Upper lobe of right lung (tissue), 1 donor: ENCODE results near the gene CD27. TPM values are rescaled to one million over a fixed set of nuclear protein-coding genes. Genes with fewer than 3 reads are reported as not detected.

Experiments
- ATAC-seq: fragments of 200-7000 bp; cut with Tn5 transposase; one replicate; pipeline ENCODE4 v1.9.1; 2020; ENCODE audit warnings: mild to moderate bottlenecking, moderate library complexity
- DNase-seq: peaks from one replicate; pipeline ENCODE4 v3.0.0-alpha.2; 2020
- H3K27ac ChIP-seq: fragments of 200-600 bp; one replicate; pipeline ENCODE4 v1.8.0; 2022
- H3K27me3 ChIP-seq: fragments of 200-600 bp; one replicate; pipeline ENCODE4 v1.8.0; 2022; ENCODE audit warnings: mild to moderate bottlenecking
- H3K36me3 ChIP-seq: fragments of 200-600 bp; one replicate; pipeline ENCODE4 v1.8.0; 2022
- H3K4me1 ChIP-seq: fragments of 200-600 bp; one replicate; pipeline ENCODE4 v1.8.0; 2022
- H3K4me3 ChIP-seq: fragments of 200-600 bp; one replicate; pipeline ENCODE4 v1.8.0; 2022; ENCODE audit warnings: mild to moderate bottlenecking
- H3K9me3 ChIP-seq: fragments of 200-600 bp; one replicate; pipeline ENCODE4 v1.8.0; 2022
- intact Hi-C: fragments of 100-400 bp; cut with DNase I; formaldehyde crosslinking; loops from one replicate; pipeline ENCODE4 v1.11.0; 2022
- long read RNA-seq: library from polyadenylated mRNA; unstranded; transcript quantifications from one replicate; pipeline ENCODE4 v2.0.0, GENCODE V29; 2021
- total RNA-seq: library from RNA; stranded (reverse); fragmentation: NEBNext Ultra II Directional; extraction: Animal tissue kit (Norgen Biotek cat#: 25700); gene quantifications from one replicate; pipeline ENCODE4 v1.2.1, GENCODE V29; 2021
- TF ChIP-seq, protein P1 (sequence below): fragments of 200-600 bp; IDR thresholded peaks from one replicate; pipeline ENCODE4 v1.8.0; 2022; ENCODE audit warnings: antibody characterized with exemption
- donor health status: DM: no; HTN: yes; CAD: no; lungs with severe emphysema.

CD27 gene
- total RNA-seq, result 1.5 TPM
- long read RNA-seq, result 0 reads

DNA sequence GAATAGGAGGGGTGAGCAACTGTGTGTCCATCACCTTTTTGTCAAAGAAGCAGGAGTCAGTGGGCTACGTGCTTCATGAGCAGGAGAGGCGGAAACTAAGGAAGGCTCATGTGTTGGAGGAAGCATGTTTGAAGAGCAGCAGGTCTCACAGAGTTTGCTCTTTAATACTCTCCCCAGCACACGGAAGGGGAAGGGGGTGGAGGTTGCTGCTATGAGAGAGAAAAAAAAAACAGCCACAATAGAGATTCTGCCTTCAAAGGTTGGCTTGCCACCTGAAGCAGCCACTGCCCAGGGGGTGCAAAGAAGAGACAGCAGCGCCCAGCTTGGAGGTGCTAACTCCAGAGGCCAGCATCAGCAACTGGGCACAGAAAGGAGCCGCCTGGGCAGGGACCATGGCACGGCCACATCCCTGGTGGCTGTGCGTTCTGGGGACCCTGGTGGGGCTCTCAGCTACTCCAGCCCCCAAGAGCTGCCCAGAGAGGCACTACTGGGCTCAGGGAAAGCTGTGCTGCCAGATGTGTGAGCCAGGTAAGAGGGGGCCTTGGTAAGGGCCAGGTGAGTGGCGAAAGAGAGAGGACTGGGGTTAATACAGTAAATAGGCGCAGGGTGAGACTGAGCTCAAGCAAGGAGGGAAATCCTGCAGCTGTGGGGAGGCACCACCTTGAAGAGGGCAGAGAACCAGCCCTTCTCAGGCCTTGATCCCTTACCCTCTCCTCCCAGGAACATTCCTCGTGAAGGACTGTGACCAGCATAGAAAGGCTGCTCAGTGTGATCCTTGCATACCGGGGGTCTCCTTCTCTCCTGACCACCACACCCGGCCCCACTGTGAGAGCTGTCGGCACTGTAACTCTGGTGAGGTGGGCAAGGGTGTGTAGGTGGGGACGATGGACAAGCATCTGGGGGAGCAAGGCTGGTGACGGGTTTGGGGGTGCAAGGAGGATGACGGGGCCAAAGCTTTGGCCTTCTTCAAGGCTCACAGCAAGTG lies at the start of gene CD27:
CD27 (plus strand) TSS at position 252 of the 985 bp plus-strand sequence; CDS start at position 393, 141 bp downstream.
- peak; percentile 16 for ATAC-seq

DNA sequence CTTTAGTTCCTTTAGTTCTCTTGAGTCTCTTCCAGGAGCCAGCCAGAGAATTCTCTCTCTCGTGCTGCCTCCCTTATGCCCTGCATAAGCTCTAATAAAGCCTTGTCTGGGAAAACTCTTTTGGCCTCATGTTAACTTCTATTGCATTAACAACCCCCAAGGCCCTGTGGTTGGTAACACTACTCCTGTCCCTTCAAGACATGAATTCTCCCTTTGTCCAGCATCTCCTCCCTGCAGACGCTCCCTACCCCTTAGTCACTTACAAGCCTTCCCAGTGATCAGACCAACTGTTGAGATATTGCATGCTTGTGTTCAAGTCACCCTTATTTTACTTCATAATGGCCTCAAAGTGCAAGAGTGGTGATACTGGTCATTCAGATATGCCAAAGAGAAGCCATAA lies 48.7 kb upstream of the CD27 start:
- ATAC-seq (no peak), DNase-seq (no peak)
- Histone ChIP-seq H3K9me3 (no peaks in the 10 kb centered on the region), H3K4me1 (peaks cover 11% of the 10 kb centered on the region), H3K27me3 (no peaks in the 10 kb centered on the region), H3K4me3 (no peak overlapping the region), H3K36me3 (peaks cover 13% of the 10 kb centered on the region), H3K27ac (no peak overlapping the region)
- intact Hi-C loops, result no loop called here
- TF ChIP-seq, protein P1, sequence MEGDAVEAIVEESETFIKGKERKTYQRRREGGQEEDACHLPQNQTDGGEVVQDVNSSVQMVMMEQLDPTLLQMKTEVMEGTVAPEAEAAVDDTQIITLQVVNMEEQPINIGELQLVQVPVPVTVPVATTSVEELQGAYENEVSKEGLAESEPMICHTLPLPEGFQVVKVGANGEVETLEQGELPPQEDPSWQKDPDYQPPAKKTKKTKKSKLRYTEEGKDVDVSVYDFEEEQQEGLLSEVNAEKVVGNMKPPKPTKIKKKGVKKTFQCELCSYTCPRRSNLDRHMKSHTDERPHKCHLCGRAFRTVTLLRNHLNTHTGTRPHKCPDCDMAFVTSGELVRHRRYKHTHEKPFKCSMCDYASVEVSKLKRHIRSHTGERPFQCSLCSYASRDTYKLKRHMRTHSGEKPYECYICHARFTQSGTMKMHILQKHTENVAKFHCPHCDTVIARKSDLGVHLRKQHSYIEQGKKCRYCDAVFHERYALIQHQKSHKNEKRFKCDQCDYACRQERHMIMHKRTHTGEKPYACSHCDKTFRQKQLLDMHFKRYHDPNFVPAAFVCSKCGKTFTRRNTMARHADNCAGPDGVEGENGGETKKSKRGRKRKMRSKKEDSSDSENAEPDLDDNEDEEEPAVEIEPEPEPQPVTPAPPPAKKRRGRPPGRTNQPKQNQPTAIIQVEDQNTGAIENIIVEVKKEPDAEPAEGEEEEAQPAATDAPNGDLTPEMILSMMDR, result no peak

More for the DNA sequence above, at the start of gene CD27:
- peak within 1 kb of the TSS; percentile 30 for H3K27ac ChIP-seq
- H3K4me1 ChIP-seq, result no peaks in the 10 kb centered on the region
- peak; percentile 42 for DNase-seq
- peak within 1 kb of the TSS; percentile 26 for H3K4me3 ChIP-seq
- no peaks in the 10 kb centered on the region for H3K9me3 ChIP-seq
- H3K27me3 ChIP-seq, result no peaks in the 10 kb centered on the region
- TF ChIP-seq, protein P1, result no peak
- intact Hi-C loops, result no loop called here
- H3K36me3 ChIP-seq, result no peaks in the 10 kb centered on the region

DNA sequence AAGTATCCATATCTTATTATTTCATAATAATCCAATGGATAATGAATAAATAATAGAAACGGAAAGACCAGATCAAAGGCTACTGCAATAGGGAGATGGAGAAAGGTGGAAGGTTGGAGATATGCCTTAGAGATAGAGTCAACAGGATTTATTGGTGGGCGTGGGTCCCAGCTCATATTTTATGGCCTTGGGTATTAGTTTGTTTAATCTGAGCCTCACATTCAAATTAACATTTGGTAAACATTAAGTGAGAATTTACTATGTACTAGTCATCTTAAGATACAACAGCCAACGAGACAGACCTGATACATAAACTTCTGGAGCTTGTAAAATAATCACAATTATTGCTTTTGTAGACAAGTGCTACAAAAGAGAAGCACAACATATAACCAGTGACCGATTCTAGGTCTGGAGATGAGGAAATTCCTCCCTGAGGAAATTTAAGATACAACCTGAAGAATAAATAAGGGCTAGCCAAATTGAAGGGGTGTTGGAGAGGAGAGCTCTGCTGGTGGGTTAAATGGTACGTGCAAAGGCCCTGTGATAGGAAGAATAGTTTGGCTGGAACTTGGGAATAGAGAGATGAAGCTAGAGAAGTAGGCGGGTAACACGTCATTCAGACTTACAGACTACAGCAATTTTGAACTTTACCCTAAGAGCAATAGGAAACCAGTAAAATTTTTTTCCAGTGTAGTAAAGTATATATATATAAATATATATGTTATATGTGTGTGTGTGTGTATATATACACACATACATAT lies 44.7 kb upstream of the CD27 start:
- TF ChIP-seq, protein P1, result no peak
- Histone ChIP-seq H3K9me3 (no peaks in the 10 kb centered on the region), H3K4me3 (no peak overlapping the region), H3K36me3 (peaks cover 5% of the 10 kb centered on the region), H3K4me1 (no peaks in the 10 kb centered on the region), H3K27me3 (no peaks in the 10 kb centered on the region), H3K27ac (no peak overlapping the region)
- intact Hi-C loops, result no loop called here
- no peak for DNase-seq
- ATAC-seq, result no peak

DNA sequence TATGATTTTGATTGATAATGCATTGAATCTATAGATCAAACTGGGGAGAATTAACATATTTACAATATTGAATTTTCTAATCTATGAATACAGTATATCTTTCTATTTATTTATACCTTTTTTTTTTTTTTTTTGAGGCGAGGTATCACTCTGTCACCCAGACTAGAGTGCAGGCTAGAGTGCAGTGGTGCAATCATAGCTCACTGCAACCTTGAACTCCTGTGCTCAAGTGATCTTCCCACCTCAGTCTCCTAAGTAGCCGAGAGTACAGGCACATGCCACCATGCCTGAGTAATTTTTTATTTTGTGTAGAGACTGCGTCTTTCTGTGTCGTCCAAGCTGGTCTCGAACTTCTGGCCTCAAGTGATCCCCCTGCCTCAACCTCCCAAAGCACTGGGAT lies 40.4 kb upstream of the CD27 start:
- Histone ChIP-seq H3K27ac (no peak overlapping the region), H3K36me3 (no peaks in the 10 kb centered on the region), H3K27me3 (no peaks in the 10 kb centered on the region), H3K4me3 (no peak overlapping the region), H3K4me1 (no peaks in the 10 kb centered on the region), H3K9me3 (no peaks in the 10 kb centered on the region)
- no peak for DNase-seq
- no peak for ATAC-seq
- TF ChIP-seq, protein P1, result no peak
- intact Hi-C loops, result no loop called here

DNA sequence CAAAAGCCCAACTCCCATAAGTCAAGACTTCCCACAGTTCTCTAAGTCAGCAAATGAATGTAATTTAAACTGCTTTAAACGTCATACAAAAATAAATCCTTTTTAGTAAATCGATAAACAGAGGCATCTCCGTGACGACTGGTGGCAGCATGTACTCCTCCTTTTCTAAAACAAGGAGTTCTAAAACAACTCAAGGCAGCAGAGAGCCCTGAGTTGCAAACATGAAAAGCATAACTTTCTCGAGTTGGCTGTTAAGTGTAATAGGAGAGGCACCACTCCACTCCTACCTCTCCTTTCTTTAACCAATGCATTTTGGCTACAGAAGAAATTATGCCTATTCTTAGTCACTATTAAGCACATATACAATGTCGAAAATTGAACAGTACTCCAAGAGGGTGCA lies 38.8 kb upstream of the CD27 start:
- Histone ChIP-seq H3K4me1 (no peaks in the 10 kb centered on the region), H3K4me3 (no peak overlapping the region), H3K27ac (no peak overlapping the region), H3K9me3 (no peaks in the 10 kb centered on the region), H3K27me3 (no peaks in the 10 kb centered on the region), H3K36me3 (no peaks in the 10 kb centered on the region)
- intact Hi-C loops, result no loop called here
- DNase-seq (no peak), ATAC-seq (peak; percentile 31)
- TF ChIP-seq, protein P1, result no peak
